K562 (cell line): ENCODE measurements around the gene SPATS2. TPM values are rescaled to one million over a fixed set of nuclear protein-coding genes. Genes with fewer than 3 reads are reported as not detected.

ENCODE experiments used
- ATF6 ChIP-seq: sonication (generic); formaldehyde crosslinking; IDR thresholded peaks from 2 replicates; pipeline ENCODE4 v1.4.0; 2020; ENCODE audit warnings: mild to moderate bottlenecking, missing genetic modification reagents
- E2F8 ChIP-seq: fragments of 450-650 bp; IDR thresholded peaks from 2 replicates; pipeline ENCODE4 v1.7.1; 2018; ENCODE audit warnings: mild to moderate bottlenecking, low read depth; ENCODE audit not compliant: partially characterized antibody
- HLTF ChIP-seq: fragments of 450-650 bp; IDR thresholded peaks from 2 replicates; pipeline ENCODE4 v1.6.1; 2016
- MTA3 ChIP-seq: fragments of 450-650 bp; formaldehyde crosslinking; IDR thresholded peaks from 2 replicates; pipeline ENCODE4 v1.6.1; 2017; ENCODE audit warnings: mild to moderate bottlenecking, borderline replicate concordance
- MXI1 ChIP-seq: IDR thresholded peaks from 2 replicates; pipeline ENCODE4 v1.6.1; 2011; ENCODE audit warnings: low read depth, mild to moderate bottlenecking, improper control_type of control experiment, low read length
- PHTF2 ChIP-seq: fragments of 250-450 bp; sonication (Bioruptor Pico); IDR thresholded peaks from 2 replicates; pipeline ENCODE4 v1.5.0; 2021; ENCODE audit warnings: mild to moderate bottlenecking
- SIN3A ChIP-seq, 2 experiments: fragments of 150-350 bp in 1 of 2; IDR thresholded peaks; 2 replicates each; pipeline ENCODE4 v1.6.1; 2011 to 2016; ENCODE audit warnings: borderline replicate concordance in 2 of 2, low read depth in 2 of 2, low read length in 2 of 2, mild to moderate bottlenecking in 2 of 2, moderate library complexity in 2 of 2; ENCODE audit not compliant: control insufficient read depth in 1 of 2
- SIX5 ChIP-seq, 2 experiments: IDR thresholded peaks; 2 replicates each; pipeline ENCODE4 v1.6.1; 2011; ENCODE audit warnings: low read length in 2 of 2, borderline replicate concordance in 1 of 2, low read depth in 1 of 2, mild to moderate bottlenecking in 1 of 2, moderate library complexity in 1 of 2; ENCODE audit not compliant: insufficient read depth in 1 of 2
- TFAP4 ChIP-seq: sonication (generic); formaldehyde crosslinking; IDR thresholded peaks from 2 replicates; pipeline ENCODE4 v1.8.0; 2022; ENCODE audit warnings: missing genetic modification reagents, mild to moderate bottlenecking, moderate library complexity, borderline replicate concordance
- ZC3H8 ChIP-seq: fragments of 450-650 bp; IDR thresholded peaks from 2 replicates; pipeline ENCODE4 v1.6.1; 2017
- ZFPM2 ChIP-seq: fragments of 250-450 bp; sonication (Bioruptor Pico); IDR thresholded peaks from 2 replicates; pipeline ENCODE4 v1.5.1; 2022; ENCODE audit warnings: mild to moderate bottlenecking
- ZNF12 ChIP-seq: sonication (generic); formaldehyde crosslinking; IDR thresholded peaks from 2 replicates; pipeline ENCODE4 v1.4.0; 2020; ENCODE audit warnings: mild to moderate bottlenecking, missing genetic modification reagents
- ZNF165 ChIP-seq: fragments of 250-450 bp; sonication (Bioruptor Pico); IDR thresholded peaks from 2 replicates; pipeline ENCODE4 v1.4.0; 2020; ENCODE audit warnings: borderline replicate concordance
- ZNF184 ChIP-seq: sonication (generic); formaldehyde crosslinking; IDR thresholded peaks from 2 replicates; pipeline ENCODE4 v1.5.0; 2020; ENCODE audit warnings: missing genetic modification reagents
- ZNF3 ChIP-seq: fragments of 250-450 bp; sonication (Bioruptor Pico); IDR thresholded peaks from 2 replicates; pipeline ENCODE4 v1.5.0; 2021; ENCODE audit warnings: mild to moderate bottlenecking, moderate library complexity
- ZNF408 ChIP-seq: fragments of 250-450 bp; sonication (Bioruptor Pico); IDR thresholded peaks from 2 replicates; pipeline ENCODE4 v1.4.0; 2020; ENCODE audit warnings: low read depth, mild to moderate bottlenecking, moderate library complexity
- ZNF583 ChIP-seq: fragments of 250-450 bp; sonication (Bioruptor Pico); IDR thresholded peaks from 2 replicates; pipeline ENCODE4 v1.4.0; 2020
- polyA plus RNA-seq, 8 experiments: library from polyadenylated mRNA; depleted of rRNA in 4 of 8; stranded (reverse) in 5 of 8; unstranded in 3 of 8; fragments of >200 nt; fragmentation: Nextera tagmentation in 2 of 8; fragmentation: Illumina TruSeq in 1 of 8; extraction: Ambion mirVana in 2 of 8; extraction: Trizol in 1 of 8; gene quantifications; 2 replicates each; pipeline versions ENCODE4 v1.2.1 to v1.2.3, GENCODE V29; 2011 to 2014; ENCODE audit warnings: inconsistent platforms in 1 of 8, missing spikeins in 1 of 8
- total RNA-seq, 7 experiments: library from RNA; depleted of rRNA in 6 of 7; stranded (reverse); fragments of >200 nt in 6 of 7; fragmentation: Illumina TruSeq in 2 of 7; extraction: Trizol in 2 of 7; gene quantifications; 2 replicates each; pipeline versions ENCODE4 v1.2.1 to v1.2.3, GENCODE V29; 2011 to 2021; ENCODE audit warnings: low replicate concordance in 1 of 7
- TF ChIP-seq, protein P1 (sequence below): fragments of 450-650 bp; formaldehyde crosslinking; IDR thresholded peaks from 2 replicates; pipeline ENCODE4 v1.4.0; 2020; ENCODE audit warnings: mild to moderate bottlenecking, moderate library complexity
- TF ChIP-seq, protein P2 (sequence below): IDR thresholded peaks from 3 replicates; pipeline ENCODE4 v1.6.1; 2011; ENCODE audit warnings: borderline replicate concordance, mild to moderate bottlenecking, moderate library complexity; ENCODE audit not compliant: insufficient read length; ENCODE audit errors: extremely low read depth

SPATS2 gene
- total and polyA plus RNA-seq, 9 of the 15 experiments (the other 6 are each of a cell fraction or from before 2014, with no cell fraction given), result 5.4 to 48.2 (median 17.5) TPM

- TF ChIP-seq ATF6 (CRISPR knock-in tag), result peak; percentile 63; the same call in 1 of the 2 replicates
- peak; percentile 40 for TF ChIP-seq E2F8
- TF ChIP-seq ZNF408, result no peak
- no peak for TF ChIP-seq SIN3A (IDR thresholded peaks at IDR 0.05; ENCODE audit: borderline replicate concordance in 2 of 2, control insufficient read depth in 1 of 2, low read depth in 2 of 2, low read length in 2 of 2)
- TF ChIP-seq SIX5 (IDR thresholded peaks at IDR 0.05; ENCODE audit: borderline replicate concordance in 1 of 2, insufficient read depth in 1 of 2, low read depth in 1 of 2, low read length in 2 of 2), result no peak
- no peak for TF ChIP-seq MXI1
- no peak for TF ChIP-seq ZNF3
- TF ChIP-seq, protein P1, sequence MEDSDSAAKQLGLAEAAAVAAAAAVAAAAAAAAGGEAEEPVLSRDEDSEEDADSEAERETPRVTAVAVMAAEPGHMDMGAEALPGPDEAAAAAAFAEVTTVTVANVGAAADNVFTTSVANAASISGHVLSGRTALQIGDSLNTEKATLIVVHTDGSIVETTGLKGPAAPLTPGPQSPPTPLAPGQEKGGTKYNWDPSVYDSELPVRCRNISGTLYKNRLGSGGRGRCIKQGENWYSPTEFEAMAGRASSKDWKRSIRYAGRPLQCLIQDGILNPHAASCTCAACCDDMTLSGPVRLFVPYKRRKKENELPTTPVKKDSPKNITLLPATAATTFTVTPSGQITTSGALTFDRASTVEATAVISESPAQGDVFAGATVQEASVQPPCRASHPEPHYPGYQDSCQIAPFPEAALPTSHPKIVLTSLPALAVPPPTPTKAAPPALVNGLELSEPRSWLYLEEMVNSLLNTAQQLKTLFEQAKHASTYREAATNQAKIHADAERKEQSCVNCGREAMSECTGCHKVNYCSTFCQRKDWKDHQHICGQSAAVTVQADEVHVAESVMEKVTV (CRISPR knock-in tag), result peak; percentile 32; the same call in 1 of the 2 replicates
- TF ChIP-seq, protein P2, sequence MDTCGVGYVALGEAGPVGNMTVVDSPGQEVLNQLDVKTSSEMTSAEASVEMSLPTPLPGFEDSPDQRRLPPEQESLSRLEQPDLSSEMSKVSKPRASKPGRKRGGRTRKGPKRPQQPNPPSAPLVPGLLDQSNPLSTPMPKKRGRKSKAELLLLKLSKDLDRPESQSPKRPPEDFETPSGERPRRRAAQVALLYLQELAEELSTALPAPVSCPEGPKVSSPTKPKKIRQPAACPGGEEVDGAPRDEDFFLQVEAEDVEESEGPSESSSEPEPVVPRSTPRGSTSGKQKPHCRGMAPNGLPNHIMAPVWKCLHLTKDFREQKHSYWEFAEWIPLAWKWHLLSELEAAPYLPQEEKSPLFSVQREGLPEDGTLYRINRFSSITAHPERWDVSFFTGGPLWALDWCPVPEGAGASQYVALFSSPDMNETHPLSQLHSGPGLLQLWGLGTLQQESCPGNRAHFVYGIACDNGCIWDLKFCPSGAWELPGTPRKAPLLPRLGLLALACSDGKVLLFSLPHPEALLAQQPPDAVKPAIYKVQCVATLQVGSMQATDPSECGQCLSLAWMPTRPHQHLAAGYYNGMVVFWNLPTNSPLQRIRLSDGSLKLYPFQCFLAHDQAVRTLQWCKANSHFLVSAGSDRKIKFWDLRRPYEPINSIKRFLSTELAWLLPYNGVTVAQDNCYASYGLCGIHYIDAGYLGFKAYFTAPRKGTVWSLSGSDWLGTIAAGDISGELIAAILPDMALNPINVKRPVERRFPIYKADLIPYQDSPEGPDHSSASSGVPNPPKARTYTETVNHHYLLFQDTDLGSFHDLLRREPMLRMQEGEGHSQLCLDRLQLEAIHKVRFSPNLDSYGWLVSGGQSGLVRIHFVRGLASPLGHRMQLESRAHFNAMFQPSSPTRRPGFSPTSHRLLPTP, result no peak
- no peak for TF ChIP-seq ZNF184
- no peak for TF ChIP-seq MTA3
- TF ChIP-seq ZNF583, result 0 out of 2 replicates have a peak, but pooled peaks have one; percentile 6
- TF ChIP-seq ZNF12, result peak; percentile 44; the same call in 1 of the 2 replicates
- peak; percentile 9; the same call in 1 of the 2 replicates for TF ChIP-seq TFAP4 (CRISPR knock-in tag)
- TF ChIP-seq PHTF2 (CRISPR knock-in tag), result no peak
- TF ChIP-seq ZNF165 (CRISPR knock-in tag), result no peak
- no peak for TF ChIP-seq ZC3H8
- TF ChIP-seq HLTF, result no peak
- no peak for TF ChIP-seq ZFPM2
Observed at GRCh38 chr12:49322367-49322707, 44.9 kb upstream of the SPATS2 start (continued).
